ENCODE data around the gene STON2. TPM values are rescaled to one million over a fixed set of nuclear protein-coding genes. Genes with fewer than 3 reads are reported as not detected.

Gene STON2
- total RNA-seq, 1 donor: 25.9 TPM

DNA sequence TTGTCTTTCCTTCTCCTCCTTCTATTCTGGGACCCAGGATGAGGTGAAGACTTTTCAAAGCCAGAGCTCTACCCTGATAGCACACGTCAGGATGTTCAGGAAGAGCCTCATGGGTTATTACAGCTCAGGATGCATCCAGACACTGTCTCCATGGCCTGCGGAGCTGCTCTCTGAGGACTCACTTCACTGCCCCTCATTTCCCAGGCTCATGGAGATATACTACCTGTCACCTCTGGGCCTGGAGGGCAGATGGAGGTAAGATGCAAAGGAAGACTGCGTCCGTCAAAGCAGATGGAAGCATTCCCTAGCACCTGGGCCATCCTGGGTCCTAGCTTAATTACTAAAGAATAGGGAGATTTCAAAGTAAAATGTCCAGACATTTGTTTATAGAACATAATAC is 32.6 kb downstream of the STON2 start:
- H3K9me3 ChIP-seq (ENCODE audit: low read depth, low read length): no peaks in the 10 kb centered on the region
- no peaks in the 10 kb centered on the region for H3K4me1 ChIP-seq (ENCODE audit: insufficient read depth, low read length)
- no peaks in the 10 kb centered on the region for H3K27me3 ChIP-seq (ENCODE audit: insufficient read depth, low read length)
- H3K4me3 ChIP-seq (ENCODE audit: low read length): no peak overlapping the region

DNA sequence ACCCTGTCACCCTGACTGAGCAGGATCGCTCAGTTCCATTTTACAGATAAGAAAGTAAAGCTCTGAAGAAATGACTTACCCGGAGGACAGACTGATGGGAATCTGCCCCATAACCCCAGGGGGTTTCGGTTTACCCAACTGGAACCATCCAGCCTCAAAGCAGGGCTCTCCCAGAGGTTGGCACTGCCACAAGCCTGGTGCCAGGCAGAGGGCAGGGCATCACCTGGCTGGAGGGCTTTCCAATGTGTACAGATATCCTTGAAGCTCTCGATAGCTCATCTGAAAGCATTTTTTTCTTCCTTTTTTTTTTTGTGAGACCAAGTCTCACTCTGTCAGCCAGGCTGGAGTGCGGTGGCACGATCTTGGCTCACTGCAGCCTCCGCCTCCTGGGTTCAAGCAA is 33.2 kb downstream of the STON2 start:
- H3K4me3 ChIP-seq (ENCODE audit: low read length): no peak overlapping the region
- no peaks in the 10 kb centered on the region for H3K9me3 ChIP-seq (ENCODE audit: low read depth, low read length)
- no peaks in the 10 kb centered on the region for H3K27me3 ChIP-seq (ENCODE audit: insufficient read depth, low read length)
- H3K4me1 ChIP-seq (ENCODE audit: insufficient read depth, low read length): no peaks in the 10 kb centered on the region

DNA sequence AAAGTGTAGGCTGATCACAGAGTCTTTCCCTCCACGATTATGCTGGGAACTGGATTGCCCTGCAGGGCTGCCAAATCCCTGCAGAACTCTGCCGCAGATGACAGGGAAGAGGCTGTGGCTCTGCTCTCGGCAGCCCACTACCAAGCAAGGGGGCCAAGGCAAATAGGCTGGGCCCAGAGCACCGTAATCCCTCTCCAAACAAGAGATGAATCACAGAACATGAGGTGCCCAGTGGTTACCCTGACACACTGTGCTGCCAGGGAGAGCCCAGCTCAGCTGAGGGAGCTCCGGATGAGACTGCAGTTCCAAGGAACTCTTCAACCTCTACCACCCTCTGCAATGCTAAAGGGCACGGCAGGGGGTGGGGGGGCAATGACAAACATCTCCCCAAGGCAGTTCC is 33.9 kb downstream of the STON2 start:
- H3K9me3 ChIP-seq (ENCODE audit: low read depth, low read length): no peaks in the 10 kb centered on the region
- H3K4me1 ChIP-seq (ENCODE audit: insufficient read depth, low read length): no peaks in the 10 kb centered on the region
- no peak overlapping the region for H3K4me3 ChIP-seq (ENCODE audit: low read length)
- H3K27me3 ChIP-seq (ENCODE audit: insufficient read depth, low read length): no peaks in the 10 kb centered on the region

DNA sequence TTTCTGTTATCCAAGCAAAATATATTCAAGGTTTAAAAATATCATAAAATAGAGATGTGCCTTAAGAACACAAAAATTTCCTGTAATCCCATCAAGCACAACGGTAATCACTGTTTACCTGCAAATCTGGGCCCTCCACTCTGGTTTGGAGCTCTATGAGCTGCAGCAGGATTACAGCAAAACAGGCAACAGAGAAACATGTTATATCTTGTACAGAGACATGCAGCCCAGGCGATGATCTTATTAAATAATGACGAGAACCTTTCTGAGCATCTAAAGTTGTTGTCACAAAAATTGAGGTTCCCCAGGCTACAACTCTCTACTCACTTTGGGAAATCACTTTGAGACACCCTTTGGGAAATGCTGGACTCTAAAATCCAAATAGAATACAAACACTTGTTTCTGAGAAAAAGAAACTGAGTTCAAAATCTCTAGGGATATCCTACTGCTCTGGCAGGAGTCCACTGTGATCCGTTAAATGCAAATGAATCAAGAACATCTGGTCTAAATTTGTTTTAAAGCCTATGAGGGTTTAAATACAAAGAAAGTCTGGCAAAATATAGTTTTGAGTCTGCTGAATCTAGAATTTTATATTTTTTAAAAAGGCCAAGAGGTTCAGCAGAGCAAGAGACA is 36.3 kb downstream of the STON2 start:
- Histone ChIP-seq H3K27me3 (ENCODE audit: insufficient read depth, low read length) (no peaks in the 10 kb centered on the region), H3K4me3 (ENCODE audit: low read length) (no peak overlapping the region), H3K4me1 (ENCODE audit: insufficient read depth, low read length) (no peaks in the 10 kb centered on the region), H3K9me3 (ENCODE audit: low read depth, low read length) (no peaks in the 10 kb centered on the region)

DNA sequence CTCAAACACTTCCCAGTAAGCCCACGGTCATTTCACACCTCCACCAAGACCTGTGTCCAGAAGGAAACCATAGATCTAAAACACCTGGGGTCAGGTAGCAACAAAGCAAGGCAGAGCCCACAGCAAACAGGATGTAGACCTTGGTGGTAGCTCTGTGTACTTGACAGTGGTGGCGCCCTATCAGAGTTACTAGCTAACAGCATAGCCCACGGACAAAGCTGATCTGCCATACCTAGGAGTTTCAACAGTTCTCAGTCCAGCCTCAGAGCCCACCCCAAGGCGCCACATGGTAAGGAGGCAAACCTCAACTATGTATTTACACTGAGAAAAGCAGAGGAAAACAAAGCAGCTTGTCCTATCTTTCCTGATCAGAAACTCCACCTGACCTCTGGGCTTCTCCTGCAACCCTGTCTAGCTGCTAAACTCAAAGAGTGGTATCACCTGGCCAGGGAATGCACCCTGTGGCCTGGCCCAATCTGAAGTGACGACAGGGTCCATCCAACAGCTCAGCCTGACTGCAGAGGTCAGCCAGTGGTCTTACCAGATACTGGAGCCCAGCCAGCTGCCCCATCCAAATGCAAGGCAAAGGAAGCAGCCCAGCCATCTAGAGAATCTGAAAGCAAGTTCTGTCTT is 46.3 kb downstream of the STON2 start:
- Histone ChIP-seq H3K9me3 (ENCODE audit: low read depth, low read length) (peaks cover 6% of the 10 kb centered on the region), H3K4me1 (ENCODE audit: insufficient read depth, low read length) (no peaks in the 10 kb centered on the region)

DNA sequence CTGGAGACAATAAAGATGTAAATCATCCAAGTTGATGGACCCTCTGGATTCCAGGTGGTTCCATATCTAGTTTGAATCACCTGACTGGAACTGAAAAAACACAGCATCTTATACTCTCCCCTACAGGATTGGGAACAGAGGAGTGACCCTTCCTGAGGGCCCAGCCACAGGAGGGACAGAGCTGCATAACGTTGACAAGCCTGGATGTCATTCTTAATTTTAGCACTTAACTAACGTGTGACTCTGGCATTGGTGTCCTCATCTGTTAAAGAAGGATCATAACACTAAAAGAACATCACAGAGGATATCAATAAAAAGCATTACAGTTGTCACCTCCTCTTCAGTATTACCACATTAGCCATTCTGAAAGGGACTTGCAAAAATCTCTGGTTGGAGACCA is 47.7 kb downstream of the STON2 start:
- Histone ChIP-seq H3K9me3 (ENCODE audit: low read depth, low read length) (peaks cover 6% of the 10 kb centered on the region), H3K4me1 (ENCODE audit: insufficient read depth, low read length) (no peaks in the 10 kb centered on the region), H3K27me3 (ENCODE audit: insufficient read depth, low read length) (no peaks in the 10 kb centered on the region), H3K4me3 (ENCODE audit: low read length) (no peak overlapping the region)

More for the DNA sequence above, 46.3 kb downstream of the STON2 start:
- Histone ChIP-seq H3K27me3 (ENCODE audit: insufficient read depth, low read length) (no peaks in the 10 kb centered on the region), H3K4me3 (ENCODE audit: low read length) (no peak overlapping the region)

DNA sequence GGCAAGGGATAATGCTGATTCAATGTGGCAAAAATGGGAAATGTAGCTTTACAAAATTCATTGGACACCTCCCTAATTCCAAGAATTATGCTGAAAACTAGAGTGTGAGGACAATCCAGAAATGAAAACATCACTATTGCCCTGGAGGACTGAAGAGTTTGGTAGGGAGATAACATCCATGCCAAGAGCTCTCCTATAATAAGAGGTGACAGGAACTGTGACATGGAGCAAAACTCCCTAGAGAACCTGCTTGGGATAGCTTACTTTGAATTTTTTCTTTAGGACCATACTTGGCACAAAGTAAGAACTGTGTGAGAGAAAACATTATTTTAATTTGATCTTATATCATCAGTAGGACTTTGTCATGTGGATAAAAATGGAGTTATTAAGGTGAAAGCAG is 48.9 kb downstream of the STON2 start:
- Histone ChIP-seq H3K27me3 (ENCODE audit: insufficient read depth, low read length) (no peaks in the 10 kb centered on the region), H3K4me3 (ENCODE audit: low read length) (no peak overlapping the region), H3K9me3 (ENCODE audit: low read depth, low read length) (peaks cover 6% of the 10 kb centered on the region), H3K4me1 (ENCODE audit: insufficient read depth, low read length) (no peaks in the 10 kb centered on the region)

DNA sequence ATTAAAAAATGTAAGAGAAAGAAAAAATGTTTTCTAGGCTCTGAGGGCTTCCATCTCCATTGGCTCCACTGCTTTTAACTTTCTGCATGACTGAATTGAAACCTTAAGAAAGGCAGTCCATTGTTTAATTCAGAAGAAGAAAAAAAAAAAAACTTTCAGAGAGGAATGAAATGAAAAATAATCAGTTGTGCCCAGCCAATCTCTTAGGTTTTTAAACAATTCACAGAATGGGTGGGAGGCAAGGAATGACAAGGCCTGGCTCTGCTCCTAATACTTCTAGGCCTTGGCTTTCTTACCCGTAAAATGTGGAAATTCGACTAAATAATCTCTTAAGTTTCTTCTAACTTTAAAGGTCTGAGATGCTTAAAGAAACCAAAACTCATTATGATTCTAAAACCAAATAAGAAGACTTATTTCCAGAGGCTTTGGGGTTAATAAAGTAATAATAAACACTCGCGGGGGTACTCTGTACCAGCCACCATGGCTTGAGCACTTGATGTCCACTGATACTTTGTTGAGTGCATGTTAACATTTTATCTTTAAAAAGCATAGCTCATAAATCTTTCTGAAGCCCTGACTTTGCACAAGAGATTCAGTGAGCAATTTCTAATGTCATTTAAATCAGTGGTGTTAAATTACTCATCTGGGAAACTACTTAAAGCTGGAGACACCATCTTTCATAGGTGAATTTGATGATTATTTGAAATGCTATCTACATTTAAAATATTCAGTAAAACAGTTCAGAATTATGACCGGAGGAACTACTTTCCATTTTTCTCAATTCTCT is 49.6 kb downstream of the STON2 start:
- H3K4me1 ChIP-seq (ENCODE audit: insufficient read depth, low read length): no peaks in the 10 kb centered on the region
- H3K9me3 ChIP-seq (ENCODE audit: low read depth, low read length): peaks cover 5% of the 10 kb centered on the region
- no peaks in the 10 kb centered on the region for H3K27me3 ChIP-seq (ENCODE audit: insufficient read depth, low read length)
- H3K4me3 ChIP-seq (ENCODE audit: low read length): no peak overlapping the region

DNA sequence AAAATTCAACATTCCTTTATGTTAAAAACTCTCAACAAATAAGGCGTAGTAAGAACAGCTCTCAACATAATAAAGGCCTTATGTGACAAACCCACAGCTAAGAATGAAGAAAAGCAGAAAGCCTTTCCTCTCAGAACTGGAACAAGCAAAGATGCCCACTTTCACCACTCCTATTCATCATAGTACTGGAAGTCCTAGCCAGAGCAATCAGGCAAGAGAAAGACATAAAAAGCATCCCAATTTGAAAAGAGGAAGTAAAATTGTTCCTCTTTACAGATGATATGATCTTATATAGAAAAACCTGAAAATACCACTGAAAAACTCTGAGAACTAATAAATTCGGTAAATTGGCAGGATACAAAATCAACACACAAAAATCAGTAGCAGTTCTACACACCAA is 52.1 kb downstream of the STON2 start:
- Histone ChIP-seq H3K4me3 (ENCODE audit: low read length) (no peak overlapping the region), H3K27me3 (ENCODE audit: insufficient read depth, low read length) (no peaks in the 10 kb centered on the region), H3K4me1 (ENCODE audit: insufficient read depth, low read length) (no peaks in the 10 kb centered on the region), H3K9me3 (ENCODE audit: low read depth, low read length) (no peaks in the 10 kb centered on the region)

DNA sequence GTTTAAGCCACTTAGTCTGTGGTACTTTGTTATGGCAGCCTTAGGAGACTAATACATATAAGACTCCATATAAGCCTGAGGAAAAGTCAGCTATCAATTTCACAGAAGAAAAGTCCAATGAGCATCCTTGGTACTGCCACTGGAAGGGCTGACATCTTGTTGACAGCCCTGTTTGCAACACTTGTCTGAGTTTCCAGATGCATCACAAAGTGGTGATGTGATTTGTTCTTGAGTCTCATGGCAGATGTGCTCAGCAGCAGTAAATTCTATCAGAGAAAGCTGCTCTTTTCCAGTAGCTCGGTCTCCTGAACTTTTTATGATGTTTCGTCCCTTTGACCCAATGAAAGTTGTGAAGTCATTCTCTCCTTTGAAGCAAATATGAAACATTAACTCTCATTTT is 54.3 kb downstream of the STON2 start:
- Histone ChIP-seq H3K4me1 (ENCODE audit: insufficient read depth, low read length) (no peaks in the 10 kb centered on the region), H3K9me3 (ENCODE audit: low read depth, low read length) (no peaks in the 10 kb centered on the region), H3K4me3 (ENCODE audit: low read length) (no peak overlapping the region), H3K27me3 (ENCODE audit: insufficient read depth, low read length) (no peaks in the 10 kb centered on the region)

DNA sequence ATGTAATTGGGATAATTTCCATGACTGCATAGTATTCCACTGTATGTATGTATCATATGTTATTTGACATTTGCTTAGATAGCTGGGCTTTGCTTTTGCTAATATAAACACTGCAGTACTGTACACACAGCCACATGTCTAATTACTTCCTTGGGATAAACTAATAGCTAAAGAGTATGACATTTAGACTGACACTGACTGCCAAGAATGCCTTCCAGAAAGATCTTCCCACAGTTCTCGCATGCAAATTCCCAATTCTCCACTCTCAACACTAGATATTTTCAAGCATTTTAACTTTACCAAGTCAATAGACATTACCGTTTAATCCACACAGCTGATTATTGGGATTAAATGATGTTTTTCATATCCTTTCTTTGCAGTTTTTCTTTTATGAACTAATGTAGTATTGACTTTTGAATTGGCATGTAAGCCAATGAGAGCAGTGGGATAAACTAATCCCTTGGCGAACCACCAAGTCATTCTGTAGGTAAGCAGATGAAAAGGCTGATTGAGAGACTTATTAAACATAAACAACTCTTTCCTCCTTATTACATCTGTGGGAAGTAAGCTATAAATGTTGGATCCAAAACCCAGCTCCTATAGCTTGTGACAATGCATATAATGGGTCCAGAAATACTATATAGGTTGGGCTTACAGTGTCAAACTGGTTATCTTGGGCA is 55.5 kb downstream of the STON2 start:
- Histone ChIP-seq H3K9me3 (ENCODE audit: low read depth, low read length) (no peaks in the 10 kb centered on the region), H3K27me3 (ENCODE audit: insufficient read depth, low read length) (no peaks in the 10 kb centered on the region), H3K4me3 (ENCODE audit: low read length) (no peak overlapping the region), H3K4me1 (ENCODE audit: insufficient read depth, low read length) (no peaks in the 10 kb centered on the region)

DNA sequence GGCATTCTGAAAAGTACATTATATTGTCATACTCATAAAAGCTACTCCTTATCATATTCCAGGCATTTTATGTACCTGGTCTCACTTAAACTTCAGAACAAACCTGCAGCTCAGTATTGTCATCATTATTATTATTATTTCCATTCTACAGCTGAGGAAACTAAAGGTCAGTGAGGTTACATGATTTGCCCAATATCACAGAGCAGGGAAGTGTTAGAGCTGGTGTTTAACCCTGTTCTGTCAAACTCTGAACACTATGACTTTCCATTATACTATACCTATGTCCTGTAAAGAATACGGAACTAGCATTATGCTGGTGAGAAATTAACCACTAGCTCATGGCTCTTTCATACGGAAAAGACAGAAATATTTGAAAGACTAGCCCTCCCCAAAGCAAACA is 56.4 kb downstream of the STON2 start:
- no peaks in the 10 kb centered on the region for H3K27me3 ChIP-seq (ENCODE audit: insufficient read depth, low read length)
- H3K9me3 ChIP-seq (ENCODE audit: low read depth, low read length): no peaks in the 10 kb centered on the region
- H3K4me1 ChIP-seq (ENCODE audit: insufficient read depth, low read length): no peaks in the 10 kb centered on the region
- H3K4me3 ChIP-seq (ENCODE audit: low read length): no peak overlapping the region

DNA sequence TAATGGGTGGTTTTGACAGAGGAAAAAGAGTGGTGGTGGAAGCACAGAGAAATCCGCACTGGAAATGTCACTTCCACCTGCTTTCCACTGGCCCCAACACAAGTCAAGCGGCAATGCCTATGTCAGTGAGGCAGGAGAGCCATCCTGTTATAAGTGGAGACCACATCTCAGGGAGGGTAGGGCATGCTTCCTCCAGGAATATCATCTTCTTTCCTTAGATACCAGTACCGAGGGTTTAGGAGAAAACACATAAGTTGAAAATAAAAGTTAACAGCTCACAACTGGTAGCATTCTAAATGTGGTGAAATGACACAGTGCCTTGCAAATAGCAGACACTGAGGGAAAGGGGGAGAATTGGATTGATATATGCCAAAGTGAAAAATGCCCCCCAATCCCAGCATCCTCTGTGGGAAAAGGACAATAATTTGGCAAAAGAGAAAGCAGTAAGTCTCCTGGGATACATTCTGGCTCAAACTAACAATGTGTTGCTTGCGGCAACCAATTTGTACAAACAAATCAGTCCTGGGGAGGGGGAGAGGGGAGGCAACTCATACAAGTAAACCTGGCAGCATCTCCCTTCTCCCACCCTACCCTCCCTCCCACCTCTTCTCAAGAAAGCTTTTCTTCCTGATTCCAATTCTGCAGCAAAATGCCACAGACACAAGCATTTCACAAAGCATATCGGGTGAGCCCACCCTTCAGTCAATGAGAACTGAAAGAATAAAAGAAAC is 57.1 kb downstream of the STON2 start:
- H3K9me3 ChIP-seq (ENCODE audit: low read depth, low read length): no peaks in the 10 kb centered on the region
- no peaks in the 10 kb centered on the region for H3K27me3 ChIP-seq (ENCODE audit: insufficient read depth, low read length)
- no peaks in the 10 kb centered on the region for H3K4me1 ChIP-seq (ENCODE audit: insufficient read depth, low read length)
- H3K4me3 ChIP-seq (ENCODE audit: low read length): no peak overlapping the region

DNA sequence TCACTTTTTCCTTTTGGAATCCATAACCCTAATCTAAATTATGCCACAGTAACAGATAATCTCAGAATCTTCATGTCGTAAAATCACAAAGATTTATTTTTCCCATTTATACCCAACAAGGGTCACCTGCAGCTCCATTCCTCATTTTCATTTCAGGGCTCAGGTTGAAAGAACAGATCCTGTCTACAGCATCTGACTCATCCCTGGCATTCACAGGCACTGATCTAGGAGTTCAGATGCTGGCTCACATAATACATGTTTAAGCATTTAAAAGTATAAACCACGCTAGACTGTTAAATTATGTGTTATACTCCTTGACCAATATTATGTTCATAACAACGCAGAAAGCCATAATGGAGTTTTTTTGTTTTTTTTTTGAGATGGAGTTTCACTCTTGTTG is 58.3 kb downstream of the STON2 start:
- H3K4me1 ChIP-seq (ENCODE audit: insufficient read depth, low read length): no peaks in the 10 kb centered on the region

DNA sequence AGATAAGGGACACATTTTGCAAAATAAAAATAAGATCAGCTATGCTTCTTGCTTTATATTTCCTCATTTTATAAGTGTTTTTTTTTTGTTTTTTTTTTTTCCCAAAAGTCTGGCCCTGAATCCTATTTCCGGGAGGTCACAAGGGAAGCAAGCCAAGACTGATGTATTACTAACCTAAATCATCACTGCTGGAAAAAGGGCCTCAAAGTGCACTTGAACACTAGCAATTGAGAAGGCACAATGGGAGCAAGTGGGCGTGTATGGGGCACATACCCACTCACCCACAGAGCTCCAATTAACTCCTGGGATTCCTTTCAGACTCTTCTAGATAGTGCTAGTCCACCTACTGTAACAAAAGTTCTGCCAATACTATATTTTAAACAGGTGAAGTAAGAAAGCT is 58.8 kb downstream of the STON2 start:
- no peak overlapping the region for H3K4me3 ChIP-seq (ENCODE audit: low read length)
- no peaks in the 10 kb centered on the region for H3K9me3 ChIP-seq (ENCODE audit: low read depth, low read length)
- no peaks in the 10 kb centered on the region for H3K4me1 ChIP-seq (ENCODE audit: insufficient read depth, low read length)
- no peaks in the 10 kb centered on the region for H3K27me3 ChIP-seq (ENCODE audit: insufficient read depth, low read length)

More for the DNA sequence above, 58.3 kb downstream of the STON2 start:
- H3K4me3 ChIP-seq (ENCODE audit: low read length): no peak overlapping the region
- no peaks in the 10 kb centered on the region for H3K27me3 ChIP-seq (ENCODE audit: insufficient read depth, low read length)
- no peaks in the 10 kb centered on the region for H3K9me3 ChIP-seq (ENCODE audit: low read depth, low read length)

Measured in mononuclear cell (primary cell).